ENCODE data around the gene PTPN14.

PTPN14 gene

DNA sequence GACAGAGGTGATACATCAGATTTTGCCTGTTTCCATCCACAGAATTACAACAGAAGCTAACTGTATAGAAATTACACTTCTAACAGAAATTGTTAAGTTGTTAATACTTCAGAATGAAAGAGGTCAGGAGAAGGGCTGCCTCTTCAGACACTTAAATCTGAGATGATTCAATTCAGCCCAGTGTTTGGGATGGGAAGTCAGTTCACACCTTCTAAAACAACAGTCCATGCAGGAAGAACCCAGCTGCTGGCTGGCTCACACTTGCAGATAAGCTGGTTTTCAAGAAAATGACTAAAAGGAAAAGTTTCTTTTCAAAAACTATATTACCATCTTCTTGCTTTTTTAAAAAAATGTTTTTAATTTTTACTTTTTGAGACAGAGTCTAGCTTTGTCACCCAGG, 138.1 kb downstream of the PTPN14 start:
- TF ChIP-seq, protein P1, sequence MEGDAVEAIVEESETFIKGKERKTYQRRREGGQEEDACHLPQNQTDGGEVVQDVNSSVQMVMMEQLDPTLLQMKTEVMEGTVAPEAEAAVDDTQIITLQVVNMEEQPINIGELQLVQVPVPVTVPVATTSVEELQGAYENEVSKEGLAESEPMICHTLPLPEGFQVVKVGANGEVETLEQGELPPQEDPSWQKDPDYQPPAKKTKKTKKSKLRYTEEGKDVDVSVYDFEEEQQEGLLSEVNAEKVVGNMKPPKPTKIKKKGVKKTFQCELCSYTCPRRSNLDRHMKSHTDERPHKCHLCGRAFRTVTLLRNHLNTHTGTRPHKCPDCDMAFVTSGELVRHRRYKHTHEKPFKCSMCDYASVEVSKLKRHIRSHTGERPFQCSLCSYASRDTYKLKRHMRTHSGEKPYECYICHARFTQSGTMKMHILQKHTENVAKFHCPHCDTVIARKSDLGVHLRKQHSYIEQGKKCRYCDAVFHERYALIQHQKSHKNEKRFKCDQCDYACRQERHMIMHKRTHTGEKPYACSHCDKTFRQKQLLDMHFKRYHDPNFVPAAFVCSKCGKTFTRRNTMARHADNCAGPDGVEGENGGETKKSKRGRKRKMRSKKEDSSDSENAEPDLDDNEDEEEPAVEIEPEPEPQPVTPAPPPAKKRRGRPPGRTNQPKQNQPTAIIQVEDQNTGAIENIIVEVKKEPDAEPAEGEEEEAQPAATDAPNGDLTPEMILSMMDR (IDR thresholded peaks at IDR 0.05; ENCODE audit: low read depth, low read length): no peak
- no peak for TF ChIP-seq MYC (IDR thresholded peaks at IDR 0.05; ENCODE audit: low read depth, low read length)
- no peak for TF ChIP-seq POLR2A (IDR thresholded peaks at IDR 0.05; ENCODE audit: extremely low read depth, insufficient read length)
- TF ChIP-seq, protein P2, sequence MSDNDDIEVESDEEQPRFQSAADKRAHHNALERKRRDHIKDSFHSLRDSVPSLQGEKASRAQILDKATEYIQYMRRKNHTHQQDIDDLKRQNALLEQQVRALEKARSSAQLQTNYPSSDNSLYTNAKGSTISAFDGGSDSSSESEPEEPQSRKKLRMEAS (IDR thresholded peaks at IDR 0.05; ENCODE audit: low read depth, low read length): no peak
- no peak overlapping the region for H3K4me3 ChIP-seq (ENCODE audit: low read depth, low read length)
- DNase-seq (ENCODE audit: low read depth): no peak

DNA sequence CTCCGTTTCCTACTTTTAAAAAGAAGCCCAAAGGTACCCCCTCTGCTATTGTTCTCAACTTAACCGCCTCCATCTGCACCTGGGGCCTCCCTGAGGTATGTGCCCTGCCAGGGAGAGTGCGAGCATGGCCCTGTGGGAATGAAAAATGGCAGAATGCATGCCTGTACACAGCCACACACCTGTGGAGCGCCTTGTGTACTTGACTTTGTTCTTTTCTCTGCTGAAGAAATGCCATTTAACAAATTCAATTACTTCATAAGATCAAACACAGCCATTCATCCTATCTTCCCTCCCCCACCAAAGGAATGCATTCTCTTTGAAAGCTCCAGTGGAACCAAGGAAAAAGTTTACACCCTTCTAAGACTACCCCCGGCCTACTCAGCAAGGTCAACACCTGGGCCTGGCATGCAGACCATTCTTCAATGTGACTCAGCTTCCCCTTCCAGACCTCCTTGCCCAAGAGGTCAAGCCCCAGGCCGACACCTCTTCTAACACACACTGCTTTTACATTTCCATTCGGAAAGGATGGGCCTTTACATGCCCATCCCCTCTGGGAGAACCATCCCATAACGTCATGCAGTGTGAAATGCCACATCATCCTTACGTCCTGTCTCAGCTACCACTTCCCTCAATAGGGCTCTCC, 146.7 kb downstream of the PTPN14 start:
- TF ChIP-seq, protein P2 (IDR thresholded peaks at IDR 0.05; ENCODE audit: low read depth, low read length): no peak
- TF ChIP-seq MYC (IDR thresholded peaks at IDR 0.05; ENCODE audit: low read depth, low read length) (no peak), POLR2A (IDR thresholded peaks at IDR 0.05; ENCODE audit: extremely low read depth, insufficient read length) (no peak)
- TF ChIP-seq, protein P1 (IDR thresholded peaks at IDR 0.05; ENCODE audit: low read depth, low read length): no peak
- peak; percentile 26 for DNase-seq (ENCODE audit: low read depth)
- no peak overlapping the region for H3K4me3 ChIP-seq (ENCODE audit: low read depth, low read length)

DNA sequence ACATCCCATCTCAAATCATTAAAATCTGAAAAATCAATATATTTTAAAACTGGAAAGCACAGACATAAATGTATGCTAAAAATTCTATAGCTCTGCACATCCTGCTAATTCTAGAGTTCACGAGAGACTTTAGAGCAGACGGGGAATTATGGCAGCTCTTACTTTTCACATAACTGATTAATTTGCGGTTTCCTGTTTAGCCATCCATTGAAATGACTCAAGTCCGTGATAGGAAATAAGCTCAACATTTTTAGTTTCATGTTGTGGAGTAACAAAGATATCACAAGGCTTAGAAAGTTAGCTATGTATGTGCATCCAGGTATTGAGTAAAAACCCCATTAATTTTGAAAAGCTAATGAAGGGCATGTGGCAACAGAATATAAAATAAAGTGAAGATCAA, 147.2 kb downstream of the PTPN14 start:
- TF ChIP-seq MYC (IDR thresholded peaks at IDR 0.05; ENCODE audit: low read depth, low read length) (no peak), POLR2A (IDR thresholded peaks at IDR 0.05; ENCODE audit: extremely low read depth, insufficient read length) (no peak)
- TF ChIP-seq, protein P1 (IDR thresholded peaks at IDR 0.05; ENCODE audit: low read depth, low read length): no peak
- TF ChIP-seq, protein P2 (IDR thresholded peaks at IDR 0.05; ENCODE audit: low read depth, low read length): no peak
- H3K4me3 ChIP-seq (ENCODE audit: low read depth, low read length): no peak overlapping the region
- DNase-seq (ENCODE audit: low read depth): peak; percentile 52

DNA sequence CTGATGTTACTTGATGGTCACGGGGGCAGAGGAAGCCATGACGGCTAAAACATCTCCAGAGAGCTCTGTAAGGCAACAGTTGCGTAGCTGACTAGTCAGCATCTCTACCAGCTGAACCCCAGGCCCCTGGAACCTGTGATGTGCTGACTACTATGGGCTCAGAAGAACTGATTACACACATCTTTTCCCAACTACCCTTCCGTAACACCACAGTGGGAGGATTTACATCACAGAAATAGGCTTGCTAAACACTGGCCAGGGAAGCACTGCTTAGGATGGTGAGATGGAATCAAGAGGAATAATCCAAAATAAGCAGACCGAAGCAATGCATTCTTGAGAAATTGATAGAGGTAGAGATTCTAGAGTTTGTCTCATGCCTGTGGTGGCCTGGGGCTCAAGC, 148.0 kb downstream of the PTPN14 start:
- no peak for DNase-seq (ENCODE audit: low read depth)
- TF ChIP-seq POLR2A (IDR thresholded peaks at IDR 0.05; ENCODE audit: extremely low read depth, insufficient read length) (no peak), MYC (IDR thresholded peaks at IDR 0.05; ENCODE audit: low read depth, low read length) (no peak)
- TF ChIP-seq, protein P2 (IDR thresholded peaks at IDR 0.05; ENCODE audit: low read depth, low read length): no peak
- TF ChIP-seq, protein P1 (IDR thresholded peaks at IDR 0.05; ENCODE audit: low read depth, low read length): no peak
- no peak overlapping the region for H3K4me3 ChIP-seq (ENCODE audit: low read depth, low read length)

DNA sequence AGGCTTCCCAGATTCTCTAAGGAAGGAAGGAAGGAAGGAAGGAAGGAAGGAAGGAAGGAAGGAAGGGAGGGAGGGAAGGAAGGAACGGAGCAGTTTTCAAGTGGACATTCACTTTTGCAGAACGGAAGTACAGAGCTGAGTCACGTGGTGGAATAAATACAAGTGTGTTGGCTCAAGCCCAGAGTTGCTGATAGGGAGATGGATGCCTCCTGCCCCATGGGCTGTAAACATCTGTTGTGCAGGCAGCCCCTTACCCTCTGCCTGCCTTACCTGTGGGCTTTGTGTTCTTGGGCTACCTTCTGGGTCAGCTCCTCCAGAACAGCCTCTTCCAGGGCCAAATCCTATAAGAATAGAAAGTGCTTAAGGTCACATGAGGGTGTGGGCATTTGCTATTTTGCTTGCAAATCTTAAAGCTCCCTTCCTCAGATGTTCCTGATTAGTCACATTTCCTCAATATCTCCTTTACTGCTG, 148.8 kb downstream of the PTPN14 start:
- no peak overlapping the region for H3K4me3 ChIP-seq (ENCODE audit: low read depth, low read length)
- no peak for DNase-seq (ENCODE audit: low read depth)

More for the DNA sequence above, 148.8 kb downstream of the PTPN14 start:
- no peak for TF ChIP-seq POLR2A (IDR thresholded peaks at IDR 0.05; ENCODE audit: extremely low read depth, insufficient read length)
- TF ChIP-seq, protein P2 (IDR thresholded peaks at IDR 0.05; ENCODE audit: low read depth, low read length): no peak
- no peak for TF ChIP-seq MYC (IDR thresholded peaks at IDR 0.05; ENCODE audit: low read depth, low read length)
- TF ChIP-seq, protein P1 (IDR thresholded peaks at IDR 0.05; ENCODE audit: low read depth, low read length): no peak

Data from NB4 (cell line).